ENCODE results near the gene RPL9. TPM values are rescaled to one million over a fixed set of nuclear protein-coding genes. Genes with fewer than 3 reads are reported as not detected.

Gene RPL9
- total RNA-seq, 1 experiment from 2014 or later: 1,657 TPM

DNA sequence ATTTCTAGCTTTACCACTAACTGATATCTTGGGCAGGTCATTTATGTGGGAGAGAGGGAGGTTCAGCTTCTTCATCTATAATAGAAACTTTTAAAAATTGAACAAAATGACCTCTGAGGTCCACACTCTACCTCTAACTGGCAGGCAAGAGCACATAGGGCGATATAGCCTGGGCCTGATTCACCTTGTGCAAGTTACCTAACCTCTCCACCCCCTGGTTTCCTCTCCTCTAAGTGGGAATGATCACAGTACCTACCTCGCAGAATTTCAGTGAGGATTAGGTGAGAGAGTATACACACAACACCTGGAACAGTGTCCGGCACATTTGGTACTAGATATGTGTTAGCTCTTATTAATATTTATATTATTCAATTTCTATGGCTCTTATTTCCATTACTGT lies 36.5 kb downstream of the RPL9 start:
- H3K9me3 ChIP-seq (ENCODE audit: control insufficient read depth in 1 of 2, insufficient read depth in 1 of 2, low read depth in 1 of 2, low read length in 2 of 2): no peaks in the 10 kb centered on the region
- peaks cover 0 to 6% of the 10 kb centered on the region in 2 experiments; a peak in 2 of 4 replicates for H3K4me1 ChIP-seq (ENCODE audit: control insufficient read depth in 1 of 2, insufficient read depth in 2 of 2, low read length in 2 of 2)
- POLR2A ChIA-PET: no interaction called here
- no peak overlapping the region for H3K4me3 ChIP-seq (replicated peaks in 1 of 2; ENCODE audit: low read depth in 1 of 2, low read length in 2 of 2)
- H3K9ac ChIP-seq (ENCODE audit: low read length): no peak overlapping the region
- no peak overlapping the region for H3K27ac ChIP-seq (ENCODE audit: low read depth, low read length)
- H3K36me3 ChIP-seq (ENCODE audit: control insufficient read depth in 1 of 2, insufficient read depth in 2 of 2, low read length in 2 of 2): no peaks in the 10 kb centered on the region
- BruUV-seq (replicated peaks): no TSS peak
- H4K20me1 ChIP-seq (ENCODE audit: insufficient read depth): no peaks in the 10 kb centered on the region
- RAD21 ChIA-PET (ENCODE audit: low non-redundant PET in 1 of 2, low total read pairs in 2 of 2, uncharacterized antibody in 2 of 2, unreplicated experiment in 2 of 2): no interaction called here
- TF ChIP-seq ELF1 (IDR thresholded peaks at IDR 0.05; ENCODE audit: borderline replicate concordance, low read depth): no peak
- no peak for TF ChIP-seq SP1 (IDR thresholded peaks at IDR 0.05; ENCODE audit: low read depth)
- TF ChIP-seq SRF (IDR thresholded peaks at IDR 0.05; ENCODE audit: low read depth): no peak
- TF ChIP-seq, protein P1, sequence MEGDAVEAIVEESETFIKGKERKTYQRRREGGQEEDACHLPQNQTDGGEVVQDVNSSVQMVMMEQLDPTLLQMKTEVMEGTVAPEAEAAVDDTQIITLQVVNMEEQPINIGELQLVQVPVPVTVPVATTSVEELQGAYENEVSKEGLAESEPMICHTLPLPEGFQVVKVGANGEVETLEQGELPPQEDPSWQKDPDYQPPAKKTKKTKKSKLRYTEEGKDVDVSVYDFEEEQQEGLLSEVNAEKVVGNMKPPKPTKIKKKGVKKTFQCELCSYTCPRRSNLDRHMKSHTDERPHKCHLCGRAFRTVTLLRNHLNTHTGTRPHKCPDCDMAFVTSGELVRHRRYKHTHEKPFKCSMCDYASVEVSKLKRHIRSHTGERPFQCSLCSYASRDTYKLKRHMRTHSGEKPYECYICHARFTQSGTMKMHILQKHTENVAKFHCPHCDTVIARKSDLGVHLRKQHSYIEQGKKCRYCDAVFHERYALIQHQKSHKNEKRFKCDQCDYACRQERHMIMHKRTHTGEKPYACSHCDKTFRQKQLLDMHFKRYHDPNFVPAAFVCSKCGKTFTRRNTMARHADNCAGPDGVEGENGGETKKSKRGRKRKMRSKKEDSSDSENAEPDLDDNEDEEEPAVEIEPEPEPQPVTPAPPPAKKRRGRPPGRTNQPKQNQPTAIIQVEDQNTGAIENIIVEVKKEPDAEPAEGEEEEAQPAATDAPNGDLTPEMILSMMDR (IDR thresholded peaks at IDR 0.05 in 2 of 3, conservative IDR thresholded peaks at IDR 0.05 in 1 of 3; ENCODE audit: borderline replicate concordance in 1 of 3, insufficient read depth in 1 of 3, low read depth in 2 of 3, low read length in 2 of 3): no peak
- TF ChIP-seq POLR2AphosphoS5 (IDR thresholded peaks at IDR 0.05; ENCODE audit: low read depth, low read length): no peak
- no peaks in the 10 kb centered on the region for H3K27me3 ChIP-seq (ENCODE audit: insufficient read depth, low read length)
- H2AFZ ChIP-seq (ENCODE audit: low read depth, low read length, poor library complexity, severe bottlenecking): no peak overlapping the region
- H3K9me2 ChIP-seq (ENCODE audit: insufficient read depth): no peaks in the 10 kb centered on the region
- no peaks in the 10 kb centered on the region for H3K79me2 ChIP-seq (ENCODE audit: insufficient read depth, low read length)
- H3K4me2 ChIP-seq (ENCODE audit: low read length): no peak overlapping the region
- CTCF ChIA-PET: no interaction called here
- intact Hi-C loops (cut with micrococcal nuclease): no loop called here
- DNase-seq (ENCODE audit: low read depth, low spot score) (no peak), ATAC-seq (no peak)

DNA sequence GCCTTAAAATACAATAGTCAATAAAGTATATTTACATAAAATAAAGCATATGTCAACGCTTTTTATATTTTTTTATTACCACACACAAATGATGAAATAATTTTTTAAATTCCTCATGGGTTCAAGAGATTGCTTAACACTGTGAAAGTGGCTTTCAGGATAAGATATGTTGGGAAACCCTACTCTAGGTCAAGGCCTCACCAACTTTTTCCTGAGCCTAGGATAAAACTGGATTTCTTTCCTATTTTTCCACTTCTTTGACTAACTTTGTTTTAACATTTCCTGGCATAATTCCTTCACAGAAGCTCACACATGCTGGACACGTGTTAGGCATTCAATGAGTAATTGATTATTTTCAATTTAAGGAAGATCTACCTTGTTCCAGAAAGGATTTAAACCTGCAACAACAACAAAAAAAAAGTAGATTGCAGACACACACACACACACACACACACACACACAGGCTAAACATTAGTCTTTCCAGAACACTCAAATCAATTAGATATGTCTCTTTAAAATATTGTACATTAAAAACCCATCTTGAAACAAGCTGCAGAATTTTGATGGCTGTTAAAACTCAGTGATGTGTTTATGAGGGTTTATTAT lies 42.9 kb downstream of the RPL9 start:
- DNase-seq (ENCODE audit: low read depth, low spot score) (no peak), ATAC-seq (no peak)
- RAD21 ChIA-PET (ENCODE audit: low non-redundant PET in 1 of 2, low total read pairs in 2 of 2, uncharacterized antibody in 2 of 2, unreplicated experiment in 2 of 2): no interaction called here
- no peaks in the 10 kb centered on the region for H3K4me1 ChIP-seq (ENCODE audit: control insufficient read depth in 1 of 2, insufficient read depth in 2 of 2, low read length in 2 of 2)
- no peak overlapping the region for H2AFZ ChIP-seq (ENCODE audit: low read depth, low read length, poor library complexity, severe bottlenecking)
- no peak overlapping the region for H3K4me2 ChIP-seq (ENCODE audit: low read length)
- H3K27ac ChIP-seq (ENCODE audit: low read depth, low read length): no peak overlapping the region
- no peaks in the 10 kb centered on the region for H3K36me3 ChIP-seq (ENCODE audit: control insufficient read depth in 1 of 2, insufficient read depth in 2 of 2, low read length in 2 of 2)
- BruUV-seq (replicated peaks): no TSS peak
- H4K20me1 ChIP-seq (ENCODE audit: insufficient read depth): no peaks in the 10 kb centered on the region
- H3K9ac ChIP-seq (ENCODE audit: low read length): no peak overlapping the region
- H3K9me3 ChIP-seq (ENCODE audit: control insufficient read depth in 1 of 2, insufficient read depth in 1 of 2, low read depth in 1 of 2, low read length in 2 of 2): no peaks in the 10 kb centered on the region
- CTCF ChIA-PET: no interaction called here
- H3K4me3 ChIP-seq (replicated peaks in 1 of 2; ENCODE audit: low read depth in 1 of 2, low read length in 2 of 2): no peak overlapping the region
- no peaks in the 10 kb centered on the region for H3K9me2 ChIP-seq (ENCODE audit: insufficient read depth)
- intact Hi-C loops (cut with micrococcal nuclease): no loop called here
- H3K27me3 ChIP-seq (ENCODE audit: insufficient read depth, low read length): no peaks in the 10 kb centered on the region
- POLR2A ChIA-PET: no interaction called here
- H3K79me2 ChIP-seq (ENCODE audit: insufficient read depth, low read length): no peaks in the 10 kb centered on the region
- TF ChIP-seq EZH2 (IDR thresholded peaks at IDR 0.05) (no peak), SP1 (IDR thresholded peaks at IDR 0.05; ENCODE audit: low read depth) (no peak), CEBPB (IDR thresholded peaks at IDR 0.05; ENCODE audit: low read depth) (no peak), TCF7L2 (IDR thresholded peaks at IDR 0.05; ENCODE audit: borderline replicate concordance, extremely low read depth, insufficient read depth, insufficient read length) (no peak), SIN3A (IDR thresholded peaks at IDR 0.05; ENCODE audit: low read depth) (no peak), YY1 (IDR thresholded peaks at IDR 0.05; ENCODE audit: extremely low read depth, insufficient replicate concordance, low read depth, low read length) (no peak), JUND (IDR thresholded peaks at IDR 0.05) (no peak)
- TF ChIP-seq, protein P2, sequence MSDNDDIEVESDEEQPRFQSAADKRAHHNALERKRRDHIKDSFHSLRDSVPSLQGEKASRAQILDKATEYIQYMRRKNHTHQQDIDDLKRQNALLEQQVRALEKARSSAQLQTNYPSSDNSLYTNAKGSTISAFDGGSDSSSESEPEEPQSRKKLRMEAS (IDR thresholded peaks at IDR 0.05): no peak
- TF ChIP-seq, protein P3, sequence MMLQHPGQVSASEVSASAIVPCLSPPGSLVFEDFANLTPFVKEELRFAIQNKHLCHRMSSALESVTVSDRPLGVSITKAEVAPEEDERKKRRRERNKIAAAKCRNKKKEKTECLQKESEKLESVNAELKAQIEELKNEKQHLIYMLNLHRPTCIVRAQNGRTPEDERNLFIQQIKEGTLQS (IDR thresholded peaks at IDR 0.05): no peak
- TF ChIP-seq, protein P4, sequence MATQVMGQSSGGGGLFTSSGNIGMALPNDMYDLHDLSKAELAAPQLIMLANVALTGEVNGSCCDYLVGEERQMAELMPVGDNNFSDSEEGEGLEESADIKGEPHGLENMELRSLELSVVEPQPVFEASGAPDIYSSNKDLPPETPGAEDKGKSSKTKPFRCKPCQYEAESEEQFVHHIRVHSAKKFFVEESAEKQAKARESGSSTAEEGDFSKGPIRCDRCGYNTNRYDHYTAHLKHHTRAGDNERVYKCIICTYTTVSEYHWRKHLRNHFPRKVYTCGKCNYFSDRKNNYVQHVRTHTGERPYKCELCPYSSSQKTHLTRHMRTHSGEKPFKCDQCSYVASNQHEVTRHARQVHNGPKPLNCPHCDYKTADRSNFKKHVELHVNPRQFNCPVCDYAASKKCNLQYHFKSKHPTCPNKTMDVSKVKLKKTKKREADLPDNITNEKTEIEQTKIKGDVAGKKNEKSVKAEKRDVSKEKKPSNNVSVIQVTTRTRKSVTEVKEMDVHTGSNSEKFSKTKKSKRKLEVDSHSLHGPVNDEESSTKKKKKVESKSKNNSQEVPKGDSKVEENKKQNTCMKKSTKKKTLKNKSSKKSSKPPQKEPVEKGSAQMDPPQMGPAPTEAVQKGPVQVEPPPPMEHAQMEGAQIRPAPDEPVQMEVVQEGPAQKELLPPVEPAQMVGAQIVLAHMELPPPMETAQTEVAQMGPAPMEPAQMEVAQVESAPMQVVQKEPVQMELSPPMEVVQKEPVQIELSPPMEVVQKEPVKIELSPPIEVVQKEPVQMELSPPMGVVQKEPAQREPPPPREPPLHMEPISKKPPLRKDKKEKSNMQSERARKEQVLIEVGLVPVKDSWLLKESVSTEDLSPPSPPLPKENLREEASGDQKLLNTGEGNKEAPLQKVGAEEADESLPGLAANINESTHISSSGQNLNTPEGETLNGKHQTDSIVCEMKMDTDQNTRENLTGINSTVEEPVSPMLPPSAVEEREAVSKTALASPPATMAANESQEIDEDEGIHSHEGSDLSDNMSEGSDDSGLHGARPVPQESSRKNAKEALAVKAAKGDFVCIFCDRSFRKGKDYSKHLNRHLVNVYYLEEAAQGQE (IDR thresholded peaks at IDR 0.05; ENCODE audit: low read depth): no peak

Measured in HCT116 (cell line).